ENCODE measurements around the gene PCDHB3.

GRCh38 chr5:141095263-141095641 is 5.0 kb upstream of the PCDHB3 start:
- no peak for TF ChIP-seq YY1 (IDR thresholded peaks at IDR 0.05; ENCODE audit: insufficient read depth, insufficient read length)
- no peak for TF ChIP-seq ZNF274 (IDR thresholded peaks at IDR 0.05; ENCODE audit: low read depth, low read length)
- no peak for TF ChIP-seq SUZ12 (IDR thresholded peaks at IDR 0.05; ENCODE audit: extremely low read depth, insufficient read depth, insufficient read length)

All from NT2/D1 (cell line).